Activated CD4-positive, alpha-beta T cell treated with anti-CD3 and anti-CD28 coated beads for 36 hours (primary cell): ENCODE data around the gene KRT222. TPM values are rescaled to one million over a fixed set of nuclear protein-coding genes. Genes with fewer than 3 reads are reported as not detected.

ENCODE experiments used
- ATAC-seq: fragments of 200-7000 bp; cut with Tn5 transposase; one replicate; pipeline ENCODE4 v1.10.0; 2021; ENCODE audit warnings: mild to moderate bottlenecking, moderate library complexity
- CTCF ChIA-PET: fragments of 350-600 bp; sonication (Branson Sonifier 250); formaldehyde crosslinking; loops from one replicate; lab custom pipeline; 2021; ENCODE audit warnings: antibody characterized with exemption; lab: Charles Lee
- POLR2A ChIA-PET: fragments of 350-600 bp; sonication (Branson Sonifier 250); formaldehyde crosslinking; loops from one replicate; lab custom pipeline; 2021; ENCODE audit warnings: antibody characterized with exemption, inconsistent platforms; lab: Charles Lee
- DNase-seq: peaks from one replicate; pipeline ENCODE4 v3.0.0-alpha.2; 2020
- H3K27ac Mint-ChIP-seq: one replicate; pipeline ENCODE4 v1.8.0; 2021; ENCODE audit warnings: mixed read lengths
- H3K27me3 Mint-ChIP-seq: one replicate; pipeline ENCODE4 v1.8.0; 2021; ENCODE audit warnings: mixed read lengths
- H3K36me3 Mint-ChIP-seq: one replicate; pipeline ENCODE4 v1.8.0; 2021; ENCODE audit warnings: low read depth, mixed read lengths
- H3K4me1 Mint-ChIP-seq: one replicate; pipeline ENCODE4 v1.8.0; 2021; ENCODE audit warnings: mixed read lengths
- H3K4me3 Mint-ChIP-seq: one replicate; pipeline ENCODE4 v1.8.0; 2021; ENCODE audit warnings: mild to moderate bottlenecking, moderate library complexity, mixed read lengths
- H3K9me3 Mint-ChIP-seq: one replicate; pipeline ENCODE4 v1.8.0; 2021; ENCODE audit warnings: low read depth, mixed read lengths
- intact Hi-C, 2 experiments: fragments of 100-400 bp; cut with DNase I in 1 of 2; cut with micrococcal nuclease in 1 of 2; formaldehyde crosslinking; loops; one replicate each; pipeline versions ENCODE4 v1.14.2 to v1.15.1; 2022 to 2024; cut with DNase I, micrococcal nuclease
- total RNA-seq, 2 experiments: library from RNA; stranded (reverse); gene quantifications; one replicate each; pipeline ENCODE4 v1.2.3, GENCODE V29; 2021

The KRT222 gene
- total RNA-seq, 2 experiments from 2014 or later: not detected

DNA sequence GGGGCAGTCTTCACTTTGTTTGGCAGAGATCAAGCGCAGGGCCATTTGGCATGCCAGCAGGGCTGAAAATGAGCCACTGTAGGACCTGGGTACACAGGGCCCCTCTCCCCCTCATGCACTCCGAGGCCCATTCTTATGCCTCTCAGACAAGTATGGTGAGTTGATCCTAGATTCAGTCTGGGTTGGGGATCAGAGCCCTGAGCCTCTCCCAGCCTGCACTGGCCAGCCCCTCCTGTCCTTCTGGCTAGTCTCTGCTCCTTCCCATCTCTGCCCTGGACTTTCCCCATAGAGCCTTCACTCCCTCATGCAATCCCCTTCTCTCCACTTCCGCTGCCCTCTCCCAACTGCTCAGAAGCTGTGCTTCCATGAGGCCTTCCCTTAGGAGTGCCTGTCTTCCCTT is 48.4 kb downstream of the KRT222 start:
- ATAC-seq: no peak
- intact Hi-C loops: loop anchor here in 1 of 2 experiments (10.0 kb wide), 1 partner anchor 788 kb away; no protein-coding TSS in a partner anchor
- H3K27ac Mint-ChIP-seq: peak overlapping the region; percentile 17

GRCh38 chr17:40615841-40616476 is 49.0 kb downstream of the KRT222 start:
- Mint-ChIP-seq H3K4me1 (peaks cover 76% of the 10 kb centered on the region), H3K9me3 (no peaks in the 10 kb centered on the region), H3K27ac (peak overlapping the region; percentile 60), H3K36me3 (no peaks in the 10 kb centered on the region), H3K27me3 (no peaks in the 10 kb centered on the region), H3K4me3 (no peak overlapping the region)
- POLR2A ChIA-PET: interaction anchor here (0.7 to 6.7 kb wide), 7 partner anchors 12 to 143 kb away, joined by 3 to 170 read pairs (median 8); partner anchors contain the start of gene CCR7
- DNase-seq (no peak), ATAC-seq (no peak)
- intact Hi-C loops: loop anchor here (1.0 to 10.0 kb wide), 3 partner anchors 17 to 789 kb away; no protein-coding TSS in a partner anchor
- CTCF ChIA-PET: interaction anchor here (0.6 to 14.5 kb wide), 20 partner anchors 9 to 1050 kb away, joined by 3 to 149 read pairs (median 4); partner anchors contain the start of gene CCR7

More for the DNA sequence above, 48.4 kb downstream of the KRT222 start:
- Mint-ChIP-seq H3K27me3 (no peaks in the 10 kb centered on the region), H3K9me3 (no peaks in the 10 kb centered on the region), H3K4me3 (no peak overlapping the region), H3K36me3 (no peaks in the 10 kb centered on the region), H3K4me1 (peaks cover 73% of the 10 kb centered on the region)
- no peak for DNase-seq
- POLR2A ChIA-PET: interaction anchor here (0.7 to 4.5 kb wide), 2 partner anchors 13 to 79 kb away, joined by 3 to 40 read pairs; no protein-coding TSS in a partner anchor
- CTCF ChIA-PET: interaction anchor here (0.6 to 14.5 kb wide), 4 partner anchors 16 to 55 kb away, joined by 3 to 149 read pairs (median 4); partner anchors contain the start of gene CCR7

- ChIA-PET CTCF (interaction anchor here (0.6 to 14.5 kb wide), 25 partner anchors 9 to 1348 kb away, joined by 3 to 149 read pairs (median 4); partner anchors contain the start of genes CCR7 and SMARCE1), POLR2A (interaction anchor here (0.5 to 6.7 kb wide), 13 partner anchors 12 to 1034 kb away, joined by 3 to 170 read pairs (median 5); partner anchors contain the start of genes CCR7 and SMARCE1)
- intact Hi-C loops: loop anchor here (1.0 to 10.0 kb wide), 3 partner anchors 16 to 790 kb away; no protein-coding TSS in a partner anchor
- Mint-ChIP-seq H3K9me3 (no peaks in the 10 kb centered on the region), H3K36me3 (no peaks in the 10 kb centered on the region), H3K27ac (peak overlapping the region; percentile 91), H3K27me3 (no peaks in the 10 kb centered on the region), H3K4me3 (peak overlapping the region; percentile 54), H3K4me1 (peaks cover 77% of the 10 kb centered on the region)
- ATAC-seq (peak; percentile 35), DNase-seq (peak; percentile 64)
Measured at GRCh38 chr17:40615068-40615840, 49.7 kb downstream of the KRT222 start.

- peaks cover 77% of the 10 kb centered on the region for H3K4me1 Mint-ChIP-seq
- DNase-seq (peak; percentile 67), ATAC-seq (peak; percentile 27)
- intact Hi-C loops: loop anchor here (1.0 to 10.0 kb wide), 4 partner anchors 15 to 1063 kb away; no protein-coding TSS in a partner anchor
- H3K9me3 Mint-ChIP-seq: no peaks in the 10 kb centered on the region
- ChIA-PET CTCF (interaction anchor here (0.6 to 14.5 kb wide), 22 partner anchors 11 to 1051 kb away, joined by 3 to 149 read pairs (median 4); partner anchors contain the start of genes CCR7 and SMARCE1), POLR2A (interaction anchor here (0.5 to 6.7 kb wide), 10 partner anchors 11 to 1035 kb away, joined by 3 to 170 read pairs (median 6); partner anchors contain the start of genes CCR7 and SMARCE1)
- peak overlapping the region; percentile 54 for H3K4me3 Mint-ChIP-seq
- no peaks in the 10 kb centered on the region for H3K27me3 Mint-ChIP-seq
- peak overlapping the region; percentile 91 for H3K27ac Mint-ChIP-seq
- H3K36me3 Mint-ChIP-seq: no peaks in the 10 kb centered on the region
Measured at GRCh38 chr17:40614431-40615067, 50.4 kb downstream of the KRT222 start.

- no peak for ATAC-seq
- Mint-ChIP-seq H3K36me3 (no peaks in the 10 kb centered on the region), H3K4me1 (peaks cover 80% of the 10 kb centered on the region), H3K27me3 (no peaks in the 10 kb centered on the region), H3K4me3 (peak overlapping the region; percentile 54), H3K9me3 (no peaks in the 10 kb centered on the region), H3K27ac (peak overlapping the region; percentile 82)
- DNase-seq: no peak
- POLR2A ChIA-PET: interaction anchor here (0.8 to 6.7 kb wide), 3 partner anchors 10 to 78 kb away, joined by 4 to 170 read pairs (median 40); partner anchors contain the start of gene CCR7
- CTCF ChIA-PET: interaction anchor here (0.8 to 14.5 kb wide), 5 partner anchors 10 to 52 kb away, joined by 3 to 149 read pairs (median 14); partner anchors contain the start of genes CCR7 and SMARCE1
- intact Hi-C loops: loop anchor here in 1 of 2 experiments (5.0 to 10.0 kb wide), 2 partner anchors 791 to 1064 kb away; no protein-coding TSS in a partner anchor
Measured at GRCh38 chr17:40613467-40614154, 51.4 kb downstream of the KRT222 start.

DNA sequence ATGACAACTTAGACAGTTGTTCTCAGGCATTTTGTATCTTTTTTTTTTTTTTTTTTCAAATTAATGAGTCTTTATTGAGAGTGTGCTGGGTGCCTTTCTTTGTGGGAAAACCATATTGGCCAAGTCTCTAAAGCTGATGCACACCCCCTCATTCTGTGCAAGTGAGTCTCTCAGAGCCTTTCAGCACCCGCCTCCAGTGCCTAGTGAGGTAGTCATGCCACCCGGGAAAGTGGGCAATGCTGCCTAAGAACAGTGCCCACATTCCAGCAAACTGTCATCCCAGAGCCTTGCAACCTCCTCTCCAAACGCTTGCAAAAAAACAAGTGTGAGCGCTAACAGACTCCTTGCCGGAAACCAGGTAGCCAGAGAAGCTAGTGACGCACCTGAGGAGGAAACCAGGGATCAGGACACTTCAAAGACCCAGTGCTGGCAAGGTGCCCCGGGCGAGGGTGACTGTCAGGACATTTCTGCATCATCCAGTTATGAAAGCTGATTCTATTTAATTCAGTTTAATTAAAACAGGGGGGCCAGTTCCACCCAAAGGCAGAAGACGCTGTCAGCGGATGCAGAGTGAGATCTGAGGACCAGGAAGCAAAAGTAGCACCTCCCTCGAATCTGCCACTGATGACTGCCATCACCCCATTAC is 52.3 kb downstream of the KRT222 start:
- DNase-seq: peak; percentile 83
- CTCF ChIA-PET: interaction anchor here (0.8 to 14.5 kb wide), 3 partner anchors 35 to 195 kb away, joined by 3 to 149 read pairs (median 14); partner anchors contain the start of genes CCR7, SMARCE1 and TOP2A
- H3K36me3 Mint-ChIP-seq: no peaks in the 10 kb centered on the region
- no peaks in the 10 kb centered on the region for H3K27me3 Mint-ChIP-seq
- H3K4me1 Mint-ChIP-seq: peaks cover 89% of the 10 kb centered on the region
- POLR2A ChIA-PET: interaction anchor here (4.5 to 6.7 kb wide), 2 partner anchors 9 to 50 kb away, joined by 40 to 170 read pairs; partner anchors contain the start of gene CCR7
- peak overlapping the region; percentile 82 for H3K27ac Mint-ChIP-seq
- peak; percentile 32 for ATAC-seq
- H3K9me3 Mint-ChIP-seq: no peaks in the 10 kb centered on the region
- intact Hi-C loops: loop anchor here in 1 of 2 experiments (5.0 to 10.0 kb wide), 2 partner anchors 792 to 1065 kb away; no protein-coding TSS in a partner anchor
- H3K4me3 Mint-ChIP-seq: peak overlapping the region; percentile 54

GRCh38 chr17:40611840-40612474 is 53.0 kb downstream of the KRT222 start:
- Mint-ChIP-seq H3K36me3 (no peaks in the 10 kb centered on the region), H3K4me1 (peaks cover 96% of the 10 kb centered on the region), H3K9me3 (no peaks in the 10 kb centered on the region), H3K4me3 (peak overlapping the region; percentile 44), H3K27me3 (no peaks in the 10 kb centered on the region), H3K27ac (peak overlapping the region; percentile 84)
- intact Hi-C loops: loop anchor here in 1 of 2 experiments (5.0 to 10.0 kb wide), 2 partner anchors 793 to 1065 kb away; no protein-coding TSS in a partner anchor
- DNase-seq: no peak
- CTCF ChIA-PET: interaction anchor here (0.8 to 14.5 kb wide), 2 partner anchors 50 to 194 kb away, joined by 3 to 149 read pairs; partner anchors contain the start of genes CCR7 and TOP2A
- no peak for ATAC-seq
- POLR2A ChIA-PET: interaction anchor here (0.7 to 6.7 kb wide), 2 partner anchors 49 to 194 kb away, joined by 3 to 170 read pairs; partner anchors contain the start of genes CCR7 and TOP2A

DNA sequence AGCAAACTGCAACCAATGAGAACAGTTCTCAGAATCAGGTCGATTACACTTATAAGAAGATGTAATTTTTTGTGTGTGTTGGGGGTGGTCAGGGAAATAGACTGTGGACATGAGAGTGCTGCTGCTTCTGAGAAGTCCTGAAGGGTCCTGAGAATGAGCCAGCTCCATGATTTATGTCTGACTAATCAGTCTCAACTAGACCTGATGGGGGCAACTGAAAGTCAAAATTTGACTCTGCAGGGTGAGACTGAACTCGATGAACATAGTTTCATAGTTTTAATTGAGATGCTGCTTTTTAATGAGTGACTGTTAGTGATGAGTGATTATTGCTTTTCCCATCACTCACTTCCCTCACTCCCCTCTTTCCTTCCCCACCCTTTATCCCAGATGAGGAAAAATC is 54.6 kb downstream of the KRT222 start:
- Mint-ChIP-seq H3K4me1 (peaks cover 95% of the 10 kb centered on the region), H3K4me3 (peak overlapping the region; percentile 11), H3K27me3 (no peaks in the 10 kb centered on the region), H3K27ac (peak overlapping the region; percentile 82), H3K9me3 (no peaks in the 10 kb centered on the region), H3K36me3 (no peaks in the 10 kb centered on the region)
- ChIA-PET CTCF (interaction anchor here (14.5 kb wide), 1 partner anchor 49 kb away, joined by 149 read pairs; the partner anchor contains the start of gene CCR7), POLR2A (interaction anchor here (0.6 to 6.7 kb wide), 8 partner anchors 10 to 217 kb away, joined by 3 to 170 read pairs (median 6); partner anchors contain the start of gene CCR7)
- DNase-seq (no peak), ATAC-seq (peak; percentile 35)
- intact Hi-C loops: loop anchor here (1.0 to 10.0 kb wide), 3 partner anchors 8 to 1067 kb away; no protein-coding TSS in a partner anchor
